RWPE1 (cell line): Measurements from ENCODE around the gene OR52I1.

Source experiments
- CTCF ChIA-PET: fragments of 350-600 bp; sonication (Branson Sonifier 250); formaldehyde crosslinking; extraction: SDS; loops from one replicate; lab custom pipeline; 2021; lab: Yijun Ruan, JAX
- POLR2A ChIA-PET: fragments of 400-600 bp; formaldehyde crosslinking; extraction: SDS; loops from one replicate; lab custom pipeline; 2020; ENCODE audit warnings: antibody characterized with exemption; ENCODE audit not compliant: low non-redundant PET; lab: Yijun Ruan, JAX
- DNase-seq: peaks from one replicate; pipeline ENCODE4 v3.0.0; 2012; ENCODE audit warnings: low spot score
- H3K27ac ChIP-seq: fragments of 450-650 bp; 2 replicates; pipeline ENCODE4 v1.5.1; 2017
- CTCF ChIP-seq: fragments of 450-650 bp; conservative IDR thresholded peaks from 2 replicates; pipeline ENCODE4 v1.5.1; 2017; ENCODE audit warnings: low read depth, mild to moderate bottlenecking

The OR52I1 gene

GRCh38 chr11:4578624-4579023 is 15.2 kb upstream of the OR52I1 start:
- ChIA-PET POLR2A (no interaction called here), CTCF (no interaction called here)
- DNase-seq = no peak
- H3K27ac ChIP-seq = no peak overlapping the region
- no peak for TF ChIP-seq CTCF

- no peak for DNase-seq
- CTCF ChIA-PET = no interaction called here
- TF ChIP-seq CTCF = no peak
- H3K27ac ChIP-seq = no peak overlapping the region
- POLR2A ChIA-PET = no interaction called here
Measured at GRCh38 chr11:4580124-4580523, 13.7 kb upstream of the OR52I1 start.

GRCh38 chr11:4581443-4581842 is 12.4 kb upstream of the OR52I1 start, which contains the start of gene OR52I2:
OR52I2 (plus strand) TSS chr11:4581743.
- DNase-seq = no peak
- ChIA-PET POLR2A (no interaction called here), CTCF (no interaction called here)
- no peak for TF ChIP-seq CTCF
- no peak within 1 kb of the TSS for H3K27ac ChIP-seq

- TF ChIP-seq CTCF = no peak
- ChIA-PET POLR2A (no interaction called here), CTCF (no interaction called here)
Measured at GRCh38 chr11:4589017-4589416, 4.8 kb upstream of the OR52I1 start.

GRCh38 chr11:4605057-4605456 is 11.2 kb downstream of the OR52I1 start:
- CTCF ChIA-PET = interaction anchor here (0.6 kb wide), 1 partner anchor 1032 kb away, joined by 3 read pairs; no protein-coding TSS in a partner anchor
- TF ChIP-seq CTCF = no peak

More at GRCh38 chr11:4589017-4589416, 4.8 kb upstream of the OR52I1 start:
- no peak for DNase-seq
- H3K27ac ChIP-seq = no peak overlapping the region

GRCh38 chr11:4606231-4607015 is 12.6 kb downstream of the OR52I1 start:
- H3K27ac ChIP-seq = no peak overlapping the region
- TF ChIP-seq CTCF = no peak
- POLR2A ChIA-PET = no interaction called here
- DNase-seq = no peak
- CTCF ChIA-PET = interaction anchor here (1.0 kb wide), 1 partner anchor 13 kb away, joined by 3 read pairs; the partner anchor contains the start of gene OR52I1

More at GRCh38 chr11:4605057-4605456, 11.2 kb downstream of the OR52I1 start:
- no peak overlapping the region for H3K27ac ChIP-seq
- no peak for DNase-seq
- POLR2A ChIA-PET = no interaction called here
